PC-9 (cell line): ENCODE data around the gene ZNF267. TPM values are rescaled to one million over a fixed set of nuclear protein-coding genes. Genes with fewer than 3 reads are reported as not detected.
A peak's percentile ranks its signal among the peaks of the same experiment; 100 is the strongest.

Experiments used
- BruUV-seq: library from RNA; stranded (reverse); fragments of 400-500 nt; replicated peaks from 2 replicates; lab custom pipeline; 2021; lab: Mats Ljungman, UMichigan
- CTCF ChIA-PET: fragments of 300-600 bp; sonication (Branson Sonifier 250); formaldehyde crosslinking; loops from one replicate; lab custom pipeline; 2022; ENCODE audit warnings: antibody characterized with exemption; lab: Charles Lee
- POLR2A ChIA-PET: fragments of 300-600 bp; sonication (Branson Sonifier 250); formaldehyde crosslinking; loops from one replicate; lab custom pipeline; 2022; ENCODE audit warnings: antibody characterized with exemption; ENCODE audit not compliant: unreplicated experiment; lab: Charles Lee
- DNase-seq, 2 experiments: peaks; one replicate each; pipeline versions ENCODE4 v3.0.0 to v3.0.0-alpha.2; 2015 to 2022; ENCODE audit warnings: mixed read lengths in 1 of 2
- H2AFZ ChIP-seq: fragments of 200-600 bp; sonication (generic); 2 replicates; pipeline ENCODE4 v1.8.1; 2017; ENCODE audit warnings: antibody characterized with exemption
- H3F3A ChIP-seq: fragments of 200-600 bp; sonication (generic); 2 replicates; pipeline ENCODE4 v1.8.1; 2017; ENCODE audit warnings: antibody characterized with exemption, mild to moderate bottlenecking, low read depth; ENCODE audit not compliant: insufficient read depth
- H3K27ac ChIP-seq: fragments of 200-600 bp; sonication (generic); 2 replicates; pipeline ENCODE4 v1.6.1; 2016; ENCODE audit warnings: mixed run types
- H3K27me3 ChIP-seq: fragments of 200-600 bp; sonication (generic); 2 replicates; pipeline ENCODE4 v1.6.1; 2016; ENCODE audit warnings: low read depth, mixed run types; ENCODE audit not compliant: insufficient read depth
- H3K36me3 ChIP-seq: fragments of 200-600 bp; sonication (generic); 2 replicates; pipeline ENCODE4 v1.6.1; 2016; ENCODE audit warnings: low read depth, mixed run types
- H3K4me1 ChIP-seq: fragments of 200-600 bp; sonication (generic); replicated peaks from 2 replicates; pipeline ENCODE4 v1.6.1; 2016; ENCODE audit warnings: mixed run types; ENCODE audit not compliant: insufficient read depth
- H3K4me2 ChIP-seq: fragments of 200-600 bp; sonication (generic); 2 replicates; pipeline ENCODE4 v1.6.1; 2017; ENCODE audit warnings: mixed run types
- H3K4me3 ChIP-seq: fragments of 200-600 bp; sonication (generic); 2 replicates; pipeline ENCODE4 v1.6.1; 2016; ENCODE audit warnings: mixed run types
- H3K79me2 ChIP-seq: fragments of 200-600 bp; sonication (generic); 2 replicates; pipeline ENCODE4 v1.6.1; 2017; ENCODE audit warnings: low read depth, mixed run types
- H3K9me2 ChIP-seq: fragments of 200-600 bp; sonication (generic); 2 replicates; pipeline ENCODE4 v1.8.1; 2017; ENCODE audit warnings: mild to moderate bottlenecking; ENCODE audit not compliant: insufficient read depth
- H3K9me3 ChIP-seq: fragments of 200-600 bp; sonication (generic); 2 replicates; pipeline ENCODE4 v1.8.1; 2016; ENCODE audit warnings: low read depth; ENCODE audit not compliant: insufficient read depth
- H4K20me1 ChIP-seq: fragments of 200-600 bp; sonication (generic); 2 replicates; pipeline ENCODE4 v1.8.1; 2017; ENCODE audit not compliant: insufficient read depth
- CTCF ChIP-seq: fragments of 200-600 bp; sonication (generic); conservative IDR thresholded peaks from 2 replicates; pipeline ENCODE4 v1.6.1; 2017; ENCODE audit warnings: mixed run types, antibody characterized with exemption, mild to moderate bottlenecking, moderate library complexity
- EZH2 ChIP-seq: fragments of 200-600 bp; sonication (generic); IDR thresholded peaks from 2 replicates; pipeline ENCODE4 v1.8.0; 2017; ENCODE audit warnings: antibody characterized with exemption, low read depth
- intact Hi-C: fragments of 100-400 bp; cut with micrococcal nuclease; formaldehyde crosslinking; loops from one replicate; pipeline ENCODE4 v1.10.0; 2022; ENCODE audit not compliant: unreplicated experiment
- total RNA-seq: library from RNA; stranded (reverse); gene quantifications from 2 replicates; pipeline ENCODE4 v1.2.3, GENCODE V29; 2021

Gene ZNF267
- total RNA-seq, 1 experiment from 2014 or later, result 12.4 TPM

- Histone ChIP-seq H3K79me2 (peaks cover 66% of the 10 kb centered on the region), H3K4me1 (peaks cover 25% of the 10 kb centered on the region), H4K20me1 (no peaks in the 10 kb centered on the region), H3K36me3 (peaks cover 51% of the 10 kb centered on the region), H3K4me2 (peak overlapping the region; percentile 85), H3F3A (no peaks in the 10 kb centered on the region; the same call in 1 of the 2 replicates), H3K9me2 (no peaks in the 10 kb centered on the region), H3K27me3 (no peaks in the 10 kb centered on the region), H2AFZ (no peak overlapping the region), H3K27ac (peak overlapping the region; percentile 67), H3K9me3 (peaks cover 26% of the 10 kb centered on the region), H3K4me3 (peak overlapping the region; percentile 85)
- ChIA-PET POLR2A (no interaction called here), CTCF (no interaction called here)
- TSS peak; percentile 37 for BruUV-seq
- DNase-seq, result no peak
- intact Hi-C loops, result loop anchor here (10.0 kb wide), 1 partner anchor 160 kb away; a partner anchor contains a TSS
- no peak for TF ChIP-seq EZH2
- no peak for TF ChIP-seq CTCF
Observed at GRCh38 chr16:31875112-31875803, 1.7 kb downstream of the ZNF267 start.

GRCh38 chr16:31875928-31876547 is 2.4 kb downstream of the ZNF267 start:
- BruUV-seq, result no TSS peak
- intact Hi-C loops, result loop anchor here (10.0 kb wide), 1 partner anchor 161 kb away; a partner anchor contains a TSS

More at GRCh38 chr16:31875928-31876547, 2.4 kb downstream of the ZNF267 start:
- no peak overlapping the region for H3K27ac ChIP-seq
- no peaks in the 10 kb centered on the region for H3K9me2 ChIP-seq
- H4K20me1 ChIP-seq, result no peaks in the 10 kb centered on the region
- peaks cover 73% of the 10 kb centered on the region for H3K79me2 ChIP-seq
- H2AFZ ChIP-seq, result no peak overlapping the region
- H3K4me3 ChIP-seq, result no peak overlapping the region
- POLR2A ChIA-PET, result interaction anchor here (0.7 kb wide), 1 partner anchor 48 kb away, joined by 5 read pairs; no protein-coding TSS in a partner anchor
- H3K27me3 ChIP-seq, result no peaks in the 10 kb centered on the region
- peaks cover 25% of the 10 kb centered on the region for H3K4me1 ChIP-seq
- no peak for DNase-seq
- CTCF ChIA-PET, result no interaction called here
- TF ChIP-seq CTCF (no peak), EZH2 (no peak)
- peaks cover 57% of the 10 kb centered on the region for H3K36me3 ChIP-seq
- peaks cover 26% of the 10 kb centered on the region for H3K9me3 ChIP-seq
- peak overlapping the region; percentile 85; the same call in 1 of the 2 replicates for H3K4me2 ChIP-seq
- H3F3A ChIP-seq, result no peaks in the 10 kb centered on the region; the same call in 1 of the 2 replicates
